Measurements from ENCODE around the gene DIP2A.

DIP2A gene

GRCh38 chr21:46554431-46555224, 95.9 kb downstream of the DIP2A start:
- H3K27ac ChIP-seq, result no peak overlapping the region
- TF ChIP-seq ZFX (IDR thresholded peaks at IDR 0.05), result no peak
- no peak for TF ChIP-seq CTCF (conservative IDR thresholded peaks at IDR 0.05)

DNA sequence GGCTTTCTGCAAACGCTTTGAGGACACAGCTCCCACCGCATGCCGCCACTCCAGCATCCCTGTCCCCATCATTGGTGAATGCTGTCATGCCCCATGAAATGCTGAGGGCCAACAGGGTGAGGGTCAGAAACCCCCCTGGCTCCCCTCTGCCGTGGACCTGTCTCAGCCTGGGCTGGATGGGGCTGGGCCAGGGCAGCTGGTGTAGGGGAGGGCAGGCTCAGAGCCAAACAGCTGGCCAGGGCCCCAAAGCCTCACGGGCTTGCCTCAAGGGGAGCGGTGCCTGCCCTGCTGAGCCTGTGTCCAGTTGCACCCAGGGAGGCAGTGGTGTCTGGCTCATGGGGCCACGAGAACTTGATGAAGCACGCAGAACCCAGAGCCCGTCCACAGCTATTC, 96.5 kb downstream of the DIP2A start:
- TF ChIP-seq ZFX (IDR thresholded peaks at IDR 0.05) (no peak), CTCF (conservative IDR thresholded peaks at IDR 0.05) (no peak)
- no peak overlapping the region for H3K27ac ChIP-seq

- H3K27ac ChIP-seq, result no peak overlapping the region
- TF ChIP-seq CTCF (conservative IDR thresholded peaks at IDR 0.05), result no peak
- no peak for TF ChIP-seq ZFX (IDR thresholded peaks at IDR 0.05)
Observed at GRCh38 chr21:46555678-46556077, 97.0 kb downstream of the DIP2A start.

GRCh38 chr21:46556802-46557201, 98.1 kb downstream of the DIP2A start:
- TF ChIP-seq CTCF (conservative IDR thresholded peaks at IDR 0.05), result no peak
- TF ChIP-seq ZFX (IDR thresholded peaks at IDR 0.05), result no peak
- H3K27ac ChIP-seq, result no peak overlapping the region

- TF ChIP-seq ZFX (IDR thresholded peaks at IDR 0.05) (no peak), CTCF (conservative IDR thresholded peaks at IDR 0.05) (no peak)
- H3K27ac ChIP-seq, result no peak overlapping the region
Observed at GRCh38 chr21:46557469-46557868, 98.8 kb downstream of the DIP2A start.

DNA sequence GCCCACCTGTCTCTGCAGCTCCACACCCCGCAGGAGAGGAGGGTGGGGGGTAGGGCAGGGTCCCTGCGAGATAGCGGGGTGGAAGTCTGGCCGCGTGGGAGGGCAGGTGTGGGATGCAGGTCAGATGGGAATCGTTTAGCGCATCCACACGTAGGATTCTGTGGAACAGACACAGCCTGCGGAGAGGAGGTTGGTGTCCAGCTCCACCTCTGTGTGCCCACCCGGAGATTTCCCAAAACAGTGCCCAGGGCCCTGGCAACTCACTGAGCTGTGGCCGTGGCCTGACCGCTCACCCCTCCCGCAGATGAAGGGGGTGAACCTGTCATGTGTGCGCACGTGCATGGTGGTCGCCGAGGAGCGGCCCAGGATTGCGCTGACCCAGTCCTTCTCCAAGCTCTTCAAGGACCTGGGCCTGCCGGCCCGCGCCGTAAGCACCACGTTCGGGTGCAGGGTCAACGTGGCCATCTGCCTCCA, 99.3 kb downstream of the DIP2A start:
- no peak overlapping the region for H3K27ac ChIP-seq
- TF ChIP-seq ZFX (IDR thresholded peaks at IDR 0.05) (no peak), CTCF (conservative IDR thresholded peaks at IDR 0.05) (no peak)

- no peak for TF ChIP-seq ZFX (IDR thresholded peaks at IDR 0.05)
- no peak for TF ChIP-seq CTCF (conservative IDR thresholded peaks at IDR 0.05)
- H3K27ac ChIP-seq, result no peak overlapping the region
Observed at GRCh38 chr21:46559291-46559983, 100.7 kb downstream of the DIP2A start.

All from C4-2B (cell line).